Measurements from ENCODE around the gene MYH9. TPM values are rescaled to one million over a fixed set of nuclear protein-coding genes. Genes with fewer than 3 reads are reported as not detected.

The MYH9 gene
- total RNA-seq, 1 donor from 2014 or later = 544 TPM

Other genes starting within 250 kb of the MYH9 start
- gene APOL3, start 227.2 kb downstream of the MYH9 start, total RNA-seq = 20.9 TPM
- gene APOL4, start 186.2 kb downstream of the MYH9 start, total RNA-seq = 3.4 TPM
- gene APOL2, start 148.4 kb downstream of the MYH9 start, total RNA-seq = 58.2 TPM
- 145 TPM for gene APOL1, start 134.8 kb downstream of the MYH9 start, total RNA-seq
- 81.6 TPM for gene TXN2, start 93.7 kb upstream of the MYH9 start, total RNA-seq
- gene FOXRED2, start 119.1 kb upstream of the MYH9 start, total RNA-seq = 11.3 TPM
- gene EIF3D, start 141.2 kb upstream of the MYH9 start, total RNA-seq = 125 TPM